ENCODE results near the gene RAB11FIP4. TPM values are rescaled to one million over a fixed set of nuclear protein-coding genes. Genes with fewer than 3 reads are reported as not detected.

The RAB11FIP4 gene
- total RNA-seq, 4 donors from 2014 or later, result 41.0 to 173 (median 53.7) TPM

DNA sequence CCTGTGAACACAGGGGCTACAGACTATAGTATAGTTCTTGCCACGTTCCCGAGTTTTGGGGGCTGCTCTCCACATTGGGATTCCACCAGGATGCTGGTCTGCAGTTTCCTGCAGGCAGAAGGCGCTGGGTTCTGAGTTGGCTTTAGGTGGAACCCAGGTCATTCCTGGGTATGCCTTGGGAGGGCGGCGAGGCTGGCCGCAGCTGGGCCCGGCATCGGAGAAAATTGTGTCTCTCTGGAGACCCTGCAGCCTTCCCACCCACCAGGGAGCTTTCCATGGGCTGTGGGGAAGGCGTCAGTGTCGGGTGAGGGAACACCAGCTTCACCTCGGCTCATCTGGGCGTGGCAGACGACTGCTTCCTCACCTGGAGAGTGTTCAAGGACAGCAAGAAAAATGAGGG lies 183.6 kb downstream of the RAB11FIP4 start:
- no peak for TF ChIP-seq POLR2AphosphoS5 (IDR thresholded peaks at IDR 0.05)
- no peak for TF ChIP-seq EP300 (IDR thresholded peaks at IDR 0.05; ENCODE audit: low read depth)
- no peak for TF ChIP-seq POLR2A (IDR thresholded peaks at IDR 0.05)
- TF ChIP-seq, protein P1, sequence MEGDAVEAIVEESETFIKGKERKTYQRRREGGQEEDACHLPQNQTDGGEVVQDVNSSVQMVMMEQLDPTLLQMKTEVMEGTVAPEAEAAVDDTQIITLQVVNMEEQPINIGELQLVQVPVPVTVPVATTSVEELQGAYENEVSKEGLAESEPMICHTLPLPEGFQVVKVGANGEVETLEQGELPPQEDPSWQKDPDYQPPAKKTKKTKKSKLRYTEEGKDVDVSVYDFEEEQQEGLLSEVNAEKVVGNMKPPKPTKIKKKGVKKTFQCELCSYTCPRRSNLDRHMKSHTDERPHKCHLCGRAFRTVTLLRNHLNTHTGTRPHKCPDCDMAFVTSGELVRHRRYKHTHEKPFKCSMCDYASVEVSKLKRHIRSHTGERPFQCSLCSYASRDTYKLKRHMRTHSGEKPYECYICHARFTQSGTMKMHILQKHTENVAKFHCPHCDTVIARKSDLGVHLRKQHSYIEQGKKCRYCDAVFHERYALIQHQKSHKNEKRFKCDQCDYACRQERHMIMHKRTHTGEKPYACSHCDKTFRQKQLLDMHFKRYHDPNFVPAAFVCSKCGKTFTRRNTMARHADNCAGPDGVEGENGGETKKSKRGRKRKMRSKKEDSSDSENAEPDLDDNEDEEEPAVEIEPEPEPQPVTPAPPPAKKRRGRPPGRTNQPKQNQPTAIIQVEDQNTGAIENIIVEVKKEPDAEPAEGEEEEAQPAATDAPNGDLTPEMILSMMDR (IDR thresholded peaks at IDR 0.05), result no peak
- intact Hi-C loops (cut with DNase I; ENCODE audit: low total_unique reads), result no loop called here
- H3K27me3 ChIP-seq, result no peaks in the 10 kb centered on the region
- no peak for DNase-seq
- no peak overlapping the region for H3K27ac ChIP-seq
- WGBS, 2 donors (ENCODE audit: low coverage in 1 of 2), result 82% methylated on average over 13 of the region's 13 CpGs; no CpG with 5 or more reads in 1 of the 2 donors
- peaks cover 0 to 10% (median 5%) of the 10 kb centered on the region in 4 donors for H3K4me1 ChIP-seq
- in situ Hi-C loops (cut with MboI; ENCODE audit: low pct_ligation_motif_present in 1 of 4, low pct_unique_long_range_greater_than_20kb in 1 of 4, low sequenced_read_pairs in 3 of 4), result no loop called here
- H3K9me3 ChIP-seq, result no peaks in the 10 kb centered on the region
- H3K36me3 ChIP-seq, result no peaks in the 10 kb centered on the region
- no peak overlapping the region for H3K4me3 ChIP-seq

DNA sequence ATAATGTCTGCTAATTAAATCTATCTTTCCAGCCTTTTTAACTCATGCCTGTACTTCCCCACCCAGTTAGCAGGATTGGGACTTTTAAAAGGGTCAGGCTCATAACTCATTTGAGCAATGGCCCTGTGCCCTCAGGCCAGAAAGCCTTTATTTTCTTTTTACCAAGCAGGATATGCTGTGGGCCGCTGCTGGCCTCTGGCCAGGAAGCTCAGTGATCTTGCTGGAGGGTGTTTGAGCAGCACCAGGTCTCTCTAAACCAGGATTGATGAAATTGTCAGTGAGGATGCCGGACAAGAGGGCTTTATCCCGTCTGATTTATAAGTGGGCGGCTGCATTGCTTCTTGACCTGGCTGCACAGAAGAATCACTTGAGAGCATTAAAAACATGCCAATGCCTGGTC lies 187.8 kb downstream of the RAB11FIP4 start:
- peaks cover 17 to 30% (median 20%) of the 10 kb centered on the region in 4 donors for H3K4me1 ChIP-seq
- no peak for DNase-seq

DNA sequence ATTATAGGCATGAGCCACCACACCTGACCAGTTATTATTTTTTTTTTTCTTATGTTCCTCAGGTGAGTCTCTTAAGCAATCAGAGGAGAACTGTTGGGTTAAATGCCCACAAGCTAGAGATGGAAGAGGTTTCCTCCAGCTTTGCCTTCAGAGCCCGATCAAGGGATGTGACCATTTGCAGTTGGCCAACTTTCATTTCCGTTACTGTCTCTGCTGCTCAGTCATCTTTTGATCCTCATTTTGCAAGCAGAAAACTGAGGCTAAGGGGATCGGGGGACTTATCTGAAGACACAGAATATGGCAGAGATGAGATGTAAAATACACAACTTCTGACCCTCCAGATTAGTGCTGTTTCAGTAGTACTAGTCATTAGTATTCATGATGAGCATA lies 188.8 kb downstream of the RAB11FIP4 start:
- TF ChIP-seq POLR2AphosphoS5 (IDR thresholded peaks at IDR 0.05), result no peak
- TF ChIP-seq, protein P1 (IDR thresholded peaks at IDR 0.05), result no peak
- TF ChIP-seq POLR2A (IDR thresholded peaks at IDR 0.05), result no peak
- TF ChIP-seq EP300 (IDR thresholded peaks at IDR 0.05; ENCODE audit: low read depth), result no peak
- no peaks in the 10 kb centered on the region for H3K27me3 ChIP-seq
- WGBS, 2 donors (ENCODE audit: low coverage in 1 of 2), result 63 to 79% methylated on average over 3 of the region's 3 CpGs
- no peaks in the 10 kb centered on the region for H3K36me3 ChIP-seq
- intact Hi-C loops (cut with DNase I; ENCODE audit: low total_unique reads), result no loop called here
- DNase-seq, result no peak
- peaks cover 17 to 30% (median 20%) of the 10 kb centered on the region in 4 donors for H3K4me1 ChIP-seq
- H3K27ac ChIP-seq, result peak overlapping the region; percentile 66 to 85 (median 76)
- no peaks in the 10 kb centered on the region for H3K9me3 ChIP-seq
- in situ Hi-C loops (cut with MboI; ENCODE audit: low pct_ligation_motif_present in 1 of 4, low pct_unique_long_range_greater_than_20kb in 1 of 4, low sequenced_read_pairs in 3 of 4), result no loop called here
- no peak overlapping the region for H3K4me3 ChIP-seq

More for the DNA sequence above, 187.8 kb downstream of the RAB11FIP4 start:
- TF ChIP-seq POLR2A (IDR thresholded peaks at IDR 0.05) (no peak), EP300 (IDR thresholded peaks at IDR 0.05; ENCODE audit: low read depth) (no peak), POLR2AphosphoS5 (IDR thresholded peaks at IDR 0.05) (no peak)
- TF ChIP-seq, protein P1 (IDR thresholded peaks at IDR 0.05), result no peak
- Histone ChIP-seq H3K36me3 (no peaks in the 10 kb centered on the region), H3K4me3 (no peak overlapping the region), H3K27me3 (no peaks in the 10 kb centered on the region), H3K27ac (peak overlapping the region in 2 of 4 donors; percentile 7 to 85), H3K9me3 (no peaks in the 10 kb centered on the region)
- intact Hi-C loops (cut with DNase I; ENCODE audit: low total_unique reads) (loop anchor here (1.0 kb wide), 1 partner anchor 10 kb away; no protein-coding TSS in a partner anchor), in situ Hi-C loops (cut with MboI; ENCODE audit: low pct_ligation_motif_present in 1 of 4, low pct_unique_long_range_greater_than_20kb in 1 of 4, low sequenced_read_pairs in 3 of 4) (no loop called here)
- 74% methylated on average over 4 of the region's 4 CpGs; no CpG with 5 or more reads in 1 of the 2 donors for WGBS, 2 donors (ENCODE audit: low coverage in 1 of 2)

DNA sequence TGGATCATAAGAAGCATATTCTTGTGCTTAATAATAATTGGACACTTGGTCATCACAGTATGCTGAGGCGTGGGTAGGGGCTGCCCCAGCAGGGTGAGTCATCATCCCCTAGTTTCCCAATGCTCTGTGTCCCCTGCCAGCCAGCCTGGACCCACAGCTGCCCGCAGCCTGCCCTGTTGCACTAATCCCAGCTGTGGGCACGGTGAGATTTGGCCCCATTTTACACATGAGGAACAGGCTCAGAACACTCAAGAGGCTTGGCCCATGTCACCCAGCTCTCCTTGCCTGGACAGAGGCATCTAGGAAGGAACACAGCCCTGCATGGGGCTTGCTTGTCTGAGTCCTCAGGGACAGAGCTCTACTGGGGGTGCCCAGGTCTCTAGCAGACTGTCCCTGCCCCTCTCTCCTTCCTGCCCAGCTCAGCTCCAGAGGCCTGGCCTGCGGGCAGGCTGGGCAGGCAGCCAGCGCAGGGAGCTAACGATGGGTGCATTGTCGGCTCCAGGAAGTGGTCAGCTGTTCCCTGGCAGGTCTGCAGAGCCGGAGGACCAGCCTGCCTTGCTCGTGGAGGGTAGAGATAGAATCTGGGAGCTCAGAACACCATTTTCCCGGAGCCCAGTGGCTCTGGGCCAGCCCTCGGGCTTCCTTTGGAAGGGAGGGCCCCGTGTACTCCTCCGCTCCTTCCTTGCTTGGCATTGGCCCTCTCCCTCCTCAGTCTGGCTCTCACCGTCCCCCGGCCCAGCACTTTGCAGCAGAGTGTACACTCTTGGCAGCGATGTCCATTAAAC lies 189.4 kb downstream of the RAB11FIP4 start:
- DNase-seq, result peak; percentile 59
- Histone ChIP-seq H3K27me3 (no peaks in the 10 kb centered on the region), H3K4me3 (no peak overlapping the region), H3K4me1 (peaks cover 17 to 30% (median 20%) of the 10 kb centered on the region in 4 donors), H3K36me3 (no peaks in the 10 kb centered on the region), H3K27ac (peak overlapping the region; percentile 66 to 85 (median 76)), H3K9me3 (no peaks in the 10 kb centered on the region)
- WGBS, 2 donors (ENCODE audit: low coverage in 1 of 2), result 42 to 50% methylated on average over 2 to 15 of the region's 16 CpGs
- TF ChIP-seq EP300 (IDR thresholded peaks at IDR 0.05; ENCODE audit: low read depth), result no peak
- no peak for TF ChIP-seq POLR2AphosphoS5 (IDR thresholded peaks at IDR 0.05)
- intact Hi-C loops (cut with DNase I; ENCODE audit: low total_unique reads), result no loop called here
- in situ Hi-C loops (cut with MboI; ENCODE audit: low pct_ligation_motif_present in 1 of 4, low pct_unique_long_range_greater_than_20kb in 1 of 4, low sequenced_read_pairs in 3 of 4), result no loop called here

All from transverse colon (tissue), 4 donors.